CD4-positive, alpha-beta T cell treated with Interleukin-6 at 100 ng/mL for 8 hours (primary cell): ENCODE data around the gene LHX6.

Experiments
- DNase-seq: peaks from one replicate; pipeline ENCODE4 v3.0.0-alpha.2; 2020; ENCODE audit warnings: mixed read lengths, low spot score

LHX6 gene

GRCh38 chr9:122215663-122216062, 13.1 kb downstream of the LHX6 start:
- DNase-seq = no peak

GRCh38 chr9:122214507-122214906, 14.2 kb downstream of the LHX6 start:
- DNase-seq = no peak

- DNase-seq = peak; percentile 23
These were observed 15.0 kb downstream of the LHX6 start for GRCh38 chr9:122213589-122214413.

- DNase-seq = no peak
These were observed 15.6 kb downstream of the LHX6 start for GRCh38 chr9:122213102-122213588.

- no peak for DNase-seq
These were observed 16.2 kb downstream of the LHX6 start for GRCh38 chr9:122212473-122213004.

GRCh38 chr9:122209451-122209850, 19.3 kb downstream of the LHX6 start:
- no peak for DNase-seq

- DNase-seq = no peak
These were observed 21.7 kb downstream of the LHX6 start for GRCh38 chr9:122207096-122207495.

- DNase-seq = no peak
These were observed 22.4 kb downstream of the LHX6 start for GRCh38 chr9:122206118-122207046.

- no peak for DNase-seq
These were observed 23.6 kb downstream of the LHX6 start for GRCh38 chr9:122205176-122205575.

- DNase-seq = no peak
These were observed 24.3 kb downstream of the LHX6 start for GRCh38 chr9:122204491-122204890.

GRCh38 chr9:122204055-122204454, 24.7 kb downstream of the LHX6 start:
- DNase-seq = no peak

GRCh38 chr9:122202111-122202510, 26.6 kb downstream of the LHX6 start:
- no peak for DNase-seq

- no peak for DNase-seq
These were observed 27.1 kb downstream of the LHX6 start for GRCh38 chr9:122201641-122202040.

- no peak for DNase-seq
These were observed 27.7 kb downstream of the LHX6 start for GRCh38 chr9:122200960-122201595.

GRCh38 chr9:122197882-122198281, 30.9 kb downstream of the LHX6 start:
- no peak for DNase-seq

- no peak for DNase-seq
These were observed 31.3 kb downstream of the LHX6 start for GRCh38 chr9:122197426-122197825.

- DNase-seq = no peak
These were observed 32.9 kb downstream of the LHX6 start for GRCh38 chr9:122195875-122196274.

GRCh38 chr9:122193651-122194050, 35.1 kb downstream of the LHX6 start:
- no peak for DNase-seq

- no peak for DNase-seq
These were observed 35.7 kb downstream of the LHX6 start for GRCh38 chr9:122192914-122193525.

GRCh38 chr9:122192261-122192875, 36.4 kb downstream of the LHX6 start:
- DNase-seq = no peak

- DNase-seq = no peak
These were observed 37.2 kb downstream of the LHX6 start for GRCh38 chr9:122191584-122191983.
